ENCODE measurements around the gene INO80E. TPM values are rescaled to one million over a fixed set of nuclear protein-coding genes. Genes with fewer than 3 reads are reported as not detected.
A peak's percentile ranks its signal among the peaks of the same experiment; 100 is the strongest.

Gene INO80E
- total RNA-seq, 1 experiment from 2014 or later: 89.8 TPM

DNA sequence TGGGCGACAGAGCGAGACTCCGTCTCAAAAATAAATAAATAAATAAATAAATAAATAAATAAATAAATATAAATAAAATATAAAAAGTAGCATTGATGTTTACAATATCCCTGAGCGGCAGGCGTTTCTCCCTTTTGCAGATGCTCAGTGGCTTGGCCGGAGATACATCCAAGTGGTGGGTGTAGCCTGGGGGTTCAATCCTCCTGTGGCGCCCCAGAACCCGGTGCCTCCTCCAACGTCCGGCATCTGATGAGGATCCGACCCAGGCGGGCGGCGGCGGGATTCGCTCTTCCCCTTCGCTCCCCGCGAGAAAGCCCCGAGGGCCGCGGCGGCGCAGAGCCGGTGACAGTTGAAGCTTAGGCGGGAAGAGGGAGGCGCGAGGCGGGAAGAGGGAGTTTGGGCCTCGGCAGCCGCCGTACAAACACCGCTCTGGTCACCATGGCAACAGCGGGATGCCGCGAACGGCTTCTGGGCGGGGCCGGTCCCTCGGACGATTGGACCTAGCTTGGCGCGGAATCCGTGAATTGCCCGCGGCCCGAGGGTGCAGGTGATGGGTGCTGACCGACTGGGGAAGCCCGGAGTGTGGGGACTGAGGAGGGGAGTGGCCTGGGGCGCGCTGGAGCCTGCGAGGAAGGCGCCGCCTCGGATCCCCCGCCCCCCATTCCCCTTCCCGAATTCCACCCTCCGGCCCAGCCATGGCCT is 56.8 kb downstream of the INO80E start (continued):
- TF ChIP-seq YY1 (IDR thresholded peaks at IDR 0.05; ENCODE audit: extremely low read depth, insufficient replicate concordance, low read depth, low read length) (no peak), SP1 (IDR thresholded peaks at IDR 0.05; ENCODE audit: low read depth) (peak; percentile 79), ZNF274 (IDR thresholded peaks at IDR 0.05; ENCODE audit: low read depth, low read length) (no peak)

DNA sequence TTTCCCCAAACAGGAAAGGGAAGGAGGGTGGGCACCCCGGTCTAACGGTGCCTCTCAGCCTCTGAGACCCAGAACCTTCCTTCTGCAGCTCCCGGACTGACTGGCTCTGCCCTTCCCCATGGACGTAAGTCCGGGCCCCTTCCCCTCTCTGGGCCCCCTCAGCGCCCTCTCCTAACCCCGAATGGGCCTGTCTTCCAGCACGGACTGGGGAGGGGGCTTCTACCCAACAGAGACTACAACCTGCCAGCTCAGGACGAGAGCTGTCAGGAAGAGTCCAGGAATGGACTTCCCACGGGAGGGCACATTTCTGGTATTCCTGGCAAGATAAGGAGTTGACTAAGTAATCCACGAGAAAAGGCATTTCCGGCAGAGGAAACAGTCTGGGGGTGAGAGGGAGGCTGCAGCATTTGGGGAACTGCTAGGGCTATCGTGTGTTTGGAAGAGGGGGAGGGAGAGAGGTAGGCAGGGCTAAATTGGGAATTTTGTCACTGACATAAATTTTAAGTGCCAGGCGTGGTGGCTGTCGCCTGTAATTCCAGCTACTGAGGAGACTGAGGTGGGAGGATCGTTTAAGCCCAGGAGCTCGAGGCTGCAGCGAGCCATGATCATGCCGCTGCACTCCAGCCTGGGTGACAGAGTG is 57.5 kb downstream of the INO80E start:
- H3K9me2 ChIP-seq (ENCODE audit: insufficient read depth): no peaks in the 10 kb centered on the region
- intact Hi-C loops (cut with micrococcal nuclease): no loop called here
- peak overlapping the region; percentile 82 for H3K9ac ChIP-seq (ENCODE audit: low read length)
- no peak for DNase-seq (ENCODE audit: low read depth, low spot score)
- H3K4me1 ChIP-seq (ENCODE audit: control insufficient read depth in 1 of 2, insufficient read depth in 2 of 2, low read length in 2 of 2): peaks cover 6 to 37% of the 10 kb centered on the region in 2 experiments; a peak in 3 of 4 replicates
- H3K4me2 ChIP-seq (ENCODE audit: low read length): peak overlapping the region; percentile 100
- TF ChIP-seq CBX3 (IDR thresholded peaks at IDR 0.05; ENCODE audit: low read depth) (no peak), CEBPB (IDR thresholded peaks at IDR 0.05; ENCODE audit: low read depth) (no peak), ZFX (IDR thresholded peaks at IDR 0.05) (0 out of 2 replicates have a peak, but pooled peaks have one; percentile 7)
- H3K27me3 ChIP-seq (ENCODE audit: insufficient read depth, low read length): no peaks in the 10 kb centered on the region
- H3K4me3 ChIP-seq (replicated peaks in 1 of 2; ENCODE audit: low read depth in 1 of 2, low read length in 2 of 2): peak overlapping the region; percentile 81 to 93
- BruUV-seq (replicated peaks): TSS peak; percentile 75
- H4K20me1 ChIP-seq (ENCODE audit: insufficient read depth): no peaks in the 10 kb centered on the region
- CTCF ChIA-PET: interaction anchor here (0.6 to 1.2 kb wide), 3 partner anchors 21 to 33 kb away, joined by 3 to 4 read pairs (median 3); no protein-coding TSS in a partner anchor
- H3K79me2 ChIP-seq (ENCODE audit: insufficient read depth, low read length): peaks cover 7% of the 10 kb centered on the region
- no peaks in the 10 kb centered on the region for H3K9me3 ChIP-seq (ENCODE audit: control insufficient read depth in 1 of 2, insufficient read depth in 1 of 2, low read depth in 1 of 2, low read length in 2 of 2)
- POLR2A ChIA-PET: interaction anchor here (1.8 kb wide), 1 partner anchor 12 kb away, joined by 13 read pairs; the partner anchor contains the start of gene ALDOA
- H3K36me3 ChIP-seq (ENCODE audit: control insufficient read depth in 1 of 2, insufficient read depth in 2 of 2, low read length in 2 of 2): no peaks in the 10 kb centered on the region
- RAD21 ChIA-PET (ENCODE audit: low non-redundant PET in 1 of 2, low total read pairs in 2 of 2, uncharacterized antibody in 2 of 2, unreplicated experiment in 2 of 2): no interaction called here
- ATAC-seq: peak; percentile 35
- no peak overlapping the region for H2AFZ ChIP-seq (ENCODE audit: low read depth, low read length, poor library complexity, severe bottlenecking)
- peak overlapping the region; percentile 72 for H3K27ac ChIP-seq (ENCODE audit: low read depth, low read length)

Data from HCT116 (cell line).